Measurements from ENCODE around the gene VPS26A.
"Not testable (repeated sequence)": the region's sequence is repeated elsewhere in the genome, so short reads cannot be mapped to it uniquely, and the experiment has no call there.

Gene VPS26A

GRCh38 chr10:69103784-69104183, 20.2 kb upstream of the VPS26A start:
- no peak for DNase-seq (ENCODE audit: low spot score)

DNA sequence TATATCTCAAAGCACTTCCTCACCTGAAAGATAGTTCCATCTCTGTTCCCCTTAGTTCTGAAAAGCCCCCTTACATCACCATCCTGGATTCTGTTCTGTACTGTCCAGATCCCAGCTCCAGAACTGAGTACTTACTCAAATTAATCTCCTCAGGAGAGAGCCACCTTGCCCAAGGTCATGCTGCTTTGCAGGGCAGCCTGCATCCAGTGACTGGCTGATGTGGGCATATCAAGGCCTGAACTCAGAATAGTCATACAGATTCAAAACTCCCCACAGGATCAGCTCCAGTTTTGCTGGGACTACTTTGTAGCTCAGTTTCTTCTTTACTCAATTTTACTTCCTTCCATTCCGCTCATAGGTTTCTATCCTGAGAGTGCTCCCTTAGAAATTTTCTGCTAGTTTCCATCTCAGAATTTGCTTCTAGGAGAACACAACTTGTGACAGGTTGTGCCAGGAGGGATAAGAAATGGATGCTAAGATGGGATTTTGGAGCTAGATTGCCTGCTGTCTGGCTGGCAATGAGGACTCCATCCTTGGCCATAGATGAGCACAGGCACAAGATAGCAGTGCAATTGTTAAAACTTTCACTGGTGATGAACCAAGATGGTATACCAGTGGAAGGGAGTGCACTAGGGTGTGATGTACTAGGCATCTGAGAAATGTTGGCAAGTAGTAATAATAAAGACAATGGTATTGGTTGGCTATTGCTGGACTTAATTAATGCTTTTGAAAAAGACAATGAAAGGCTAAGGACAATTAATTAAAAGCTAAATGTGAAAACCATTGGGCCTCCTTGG, 18.8 kb upstream of the VPS26A start:
- no peak for DNase-seq (ENCODE audit: low spot score)

DNA sequence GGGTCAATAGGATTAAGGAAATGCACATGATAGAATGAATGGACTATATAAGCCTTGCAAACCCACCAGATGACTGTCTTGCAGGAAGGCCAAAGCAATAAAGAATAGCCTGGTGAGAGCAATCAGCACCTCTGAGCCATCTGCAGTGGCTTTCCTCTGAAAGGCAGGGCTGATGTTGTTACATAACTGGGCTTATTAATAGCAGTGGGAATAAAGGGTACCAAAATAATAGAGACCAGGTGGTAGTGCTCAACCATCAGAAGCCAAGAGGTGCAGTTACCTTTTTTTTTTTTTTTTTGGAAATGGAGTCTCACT, 16.8 kb upstream of the VPS26A start:
- no peak for DNase-seq (ENCODE audit: low spot score)

DNA sequence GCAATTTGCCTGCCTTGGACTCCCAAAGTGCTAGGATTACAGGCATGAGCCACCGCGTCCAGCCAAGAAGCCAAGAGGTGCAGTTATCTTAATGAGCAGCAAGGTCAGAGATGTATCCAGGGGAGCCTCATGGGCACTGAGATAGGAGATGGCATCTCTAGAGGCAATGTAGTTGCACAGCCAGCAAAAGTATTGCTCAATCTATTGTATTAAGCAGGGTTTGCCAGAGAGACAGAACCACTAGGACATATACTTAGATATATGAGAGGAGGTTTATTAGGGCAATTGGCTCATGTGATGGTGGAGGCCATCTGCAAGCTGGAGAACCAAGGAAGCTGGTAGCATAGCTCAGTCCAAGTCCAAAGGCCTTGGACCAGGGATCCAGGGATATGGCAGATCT, 16.3 kb upstream of the VPS26A start:
- no peak for DNase-seq (ENCODE audit: low spot score)

GRCh38 chr10:69119896-69120295, 4.1 kb upstream of the VPS26A start:
- no peak for DNase-seq (ENCODE audit: low spot score)

DNA sequence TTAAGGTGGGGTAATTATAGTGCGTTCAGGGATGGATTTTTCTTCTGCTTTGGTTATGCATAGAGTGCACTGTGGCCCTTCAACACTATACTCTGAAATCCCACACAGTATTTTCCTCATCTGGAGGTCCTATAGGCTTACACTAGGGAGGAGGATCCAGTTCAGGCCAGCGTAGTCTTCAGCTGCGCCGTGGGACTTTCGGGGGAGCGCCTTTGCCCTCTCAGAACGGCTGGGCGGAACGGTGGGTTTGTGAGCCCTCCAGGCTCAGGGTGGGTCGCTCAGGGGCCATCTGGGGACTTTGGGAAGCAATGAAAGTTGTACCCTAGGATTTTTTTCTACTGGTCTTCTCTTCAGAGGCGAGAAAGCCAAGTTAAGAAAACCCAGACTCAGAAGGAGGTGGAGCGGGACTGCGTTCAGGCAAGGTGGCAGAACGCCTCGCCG, 652 bp upstream of the VPS26A start:
- DNase-seq (ENCODE audit: low spot score), result no peak

GRCh38 chr10:69124563-69125268, 738 bp downstream of the VPS26A start:
- peak; percentile 71 for DNase-seq (ENCODE audit: low spot score)

GRCh38 chr10:69125554-69125953, 1.6 kb downstream of the VPS26A start:
- DNase-seq (ENCODE audit: low spot score), result no peak

DNA sequence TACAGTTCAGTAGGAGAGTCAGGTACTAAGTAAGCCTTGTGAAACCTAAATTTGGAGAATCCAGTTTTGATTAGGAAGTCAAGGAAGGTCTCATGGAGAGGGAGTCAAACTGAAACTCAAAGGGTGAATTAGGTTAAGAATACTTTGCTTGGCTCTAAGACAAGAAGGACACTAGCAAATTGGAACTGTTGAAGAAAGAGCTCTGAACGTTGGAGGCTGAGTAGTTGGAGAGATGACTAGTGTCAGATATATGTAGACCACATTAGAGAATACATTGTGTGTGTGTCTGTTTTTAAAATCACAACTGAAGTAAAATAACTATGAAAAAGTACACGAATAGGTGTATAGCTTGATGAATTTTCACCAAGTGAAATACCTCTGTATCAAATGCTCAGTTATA, 6.3 kb downstream of the VPS26A start:
- no peak for DNase-seq (ENCODE audit: low spot score)

GRCh38 chr10:69139961-69140360, 16.0 kb downstream of the VPS26A start:
- no peak for DNase-seq (ENCODE audit: low spot score)

DNA sequence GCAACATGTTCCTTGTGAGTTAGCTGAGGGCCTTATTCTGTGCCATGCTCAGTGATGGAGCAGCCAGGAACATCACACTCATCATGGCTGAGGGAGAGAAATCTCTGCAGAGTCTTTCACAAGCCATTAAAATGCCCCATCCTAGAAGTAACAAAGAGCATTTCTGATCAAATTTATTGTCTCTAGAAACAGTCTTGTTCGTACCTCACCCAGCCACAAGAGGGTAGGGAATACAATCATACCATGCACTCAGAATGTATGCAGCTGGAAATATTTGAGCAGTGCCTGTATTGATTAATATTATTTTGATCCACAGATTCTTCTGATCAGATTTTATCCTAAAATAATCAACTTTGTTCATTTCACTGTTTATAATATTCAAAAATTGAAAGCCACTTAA, 17.3 kb downstream of the VPS26A start:
- no peak for DNase-seq (ENCODE audit: low spot score)

DNA sequence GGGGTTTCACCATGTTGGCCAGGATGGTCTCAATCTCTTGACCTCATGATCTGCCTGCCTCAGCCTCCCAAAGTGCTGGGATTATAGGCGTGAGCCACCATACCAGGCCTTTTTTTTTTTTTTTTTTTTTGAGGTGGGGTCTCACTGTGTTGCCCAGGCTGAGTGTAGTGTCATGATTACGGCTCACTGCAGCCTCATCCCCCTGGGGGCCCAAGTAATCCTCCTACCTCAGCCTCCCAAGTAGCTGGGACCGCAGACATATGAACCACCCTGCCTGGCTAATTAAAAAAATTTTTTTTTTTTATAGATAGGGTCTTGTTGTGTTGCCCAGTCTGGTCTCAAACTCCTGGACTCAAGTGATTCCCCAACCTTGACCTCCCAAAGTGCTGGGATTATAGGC, 18.1 kb downstream of the VPS26A start:
- DNase-seq (ENCODE audit: low spot score), result not testable (repeated sequence)

DNA sequence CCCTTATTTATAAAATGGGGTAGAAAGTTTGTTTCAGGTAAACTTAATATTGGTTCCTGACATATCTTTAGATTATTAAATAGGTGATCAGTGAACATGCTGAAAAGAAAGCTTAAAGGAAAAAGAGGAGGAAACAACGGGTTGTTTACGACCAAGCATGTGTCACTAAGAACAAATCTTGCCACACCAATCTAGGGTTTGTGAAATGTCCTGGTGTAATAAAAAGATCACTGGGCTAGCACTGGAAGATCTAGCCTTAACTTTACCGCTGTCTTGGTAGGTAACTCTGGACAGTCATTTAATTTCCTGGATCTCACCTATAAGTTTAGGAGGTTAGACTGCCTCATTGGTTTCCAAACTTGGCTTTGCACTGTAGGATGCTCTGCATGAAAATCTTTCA, 19.0 kb downstream of the VPS26A start:
- no peak for DNase-seq (ENCODE audit: low spot score)

DNA sequence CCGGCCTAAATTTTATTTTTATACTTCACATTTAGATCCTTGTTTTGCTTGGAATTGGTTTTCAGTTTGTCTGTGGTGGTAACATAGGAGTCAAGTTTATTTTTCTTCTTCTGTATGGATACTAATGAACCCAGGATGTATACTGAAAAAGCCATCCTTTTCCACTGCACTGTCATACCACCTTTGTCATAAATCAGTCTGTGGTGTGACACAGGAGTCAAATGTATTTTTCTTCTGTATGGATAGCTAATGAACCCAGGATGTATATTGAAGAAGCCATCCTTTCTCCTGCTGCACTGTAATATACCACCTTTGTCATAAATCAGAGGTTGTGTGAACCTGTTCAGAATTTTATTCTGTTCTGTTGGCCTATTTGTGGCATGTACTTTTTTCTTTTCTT, 21.4 kb downstream of the VPS26A start:
- no peak for DNase-seq (ENCODE audit: low spot score)

- no peak for DNase-seq (ENCODE audit: low spot score)
These were observed 21.9 kb downstream of the VPS26A start for GRCh38 chr10:69145864-69146263.

- no peak for DNase-seq (ENCODE audit: low spot score)
These were observed 22.8 kb downstream of the VPS26A start for GRCh38 chr10:69146759-69147158.

DNA sequence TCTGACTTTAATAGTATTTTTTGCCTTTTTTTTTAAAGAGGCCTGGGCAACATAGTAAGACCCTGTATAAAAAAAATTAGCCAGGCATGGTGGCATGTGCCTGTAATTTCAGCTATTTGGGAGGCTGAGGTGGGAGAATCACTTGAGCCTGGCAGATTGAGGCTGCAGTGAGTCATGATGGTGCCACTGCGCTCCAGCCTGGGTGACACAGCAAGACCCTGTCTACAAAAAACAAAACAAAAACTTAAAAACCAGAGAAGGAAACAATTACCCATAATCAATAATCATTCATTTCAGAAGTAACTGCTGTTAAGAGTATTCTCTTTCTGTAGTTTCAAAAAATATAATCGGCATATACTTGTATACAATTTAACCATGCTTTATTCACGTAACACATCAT, 28.0 kb downstream of the VPS26A start:
- no peak for DNase-seq (ENCODE audit: low spot score)

GRCh38 chr10:69153227-69153626, 29.2 kb downstream of the VPS26A start:
- DNase-seq (ENCODE audit: low spot score), result no peak

DNA sequence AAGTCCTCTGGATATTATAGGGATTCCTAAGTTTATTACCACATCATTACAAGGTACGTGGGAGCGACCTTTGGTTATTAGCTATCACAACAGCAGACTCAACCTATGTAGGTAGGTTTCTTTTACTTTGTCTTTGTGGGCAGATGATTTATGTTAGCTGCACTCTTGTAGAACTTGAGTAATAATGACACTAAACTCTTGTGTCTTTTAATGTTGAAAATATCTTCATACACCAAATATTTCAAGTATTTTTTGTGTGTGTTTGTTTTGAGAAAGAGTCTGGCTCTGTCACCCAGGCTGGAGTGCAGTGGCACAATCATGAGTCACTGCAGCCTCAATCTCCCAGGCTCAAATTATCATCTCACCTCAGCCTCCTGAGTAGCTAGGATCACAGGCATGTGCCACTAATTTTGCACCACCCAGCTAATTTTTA, 36.8 kb downstream of the VPS26A start:
- no peak for DNase-seq (ENCODE audit: low spot score)

GRCh38 chr10:69168493-69168892, 44.5 kb downstream of the VPS26A start:
- DNase-seq (ENCODE audit: low spot score), result no peak

DNA sequence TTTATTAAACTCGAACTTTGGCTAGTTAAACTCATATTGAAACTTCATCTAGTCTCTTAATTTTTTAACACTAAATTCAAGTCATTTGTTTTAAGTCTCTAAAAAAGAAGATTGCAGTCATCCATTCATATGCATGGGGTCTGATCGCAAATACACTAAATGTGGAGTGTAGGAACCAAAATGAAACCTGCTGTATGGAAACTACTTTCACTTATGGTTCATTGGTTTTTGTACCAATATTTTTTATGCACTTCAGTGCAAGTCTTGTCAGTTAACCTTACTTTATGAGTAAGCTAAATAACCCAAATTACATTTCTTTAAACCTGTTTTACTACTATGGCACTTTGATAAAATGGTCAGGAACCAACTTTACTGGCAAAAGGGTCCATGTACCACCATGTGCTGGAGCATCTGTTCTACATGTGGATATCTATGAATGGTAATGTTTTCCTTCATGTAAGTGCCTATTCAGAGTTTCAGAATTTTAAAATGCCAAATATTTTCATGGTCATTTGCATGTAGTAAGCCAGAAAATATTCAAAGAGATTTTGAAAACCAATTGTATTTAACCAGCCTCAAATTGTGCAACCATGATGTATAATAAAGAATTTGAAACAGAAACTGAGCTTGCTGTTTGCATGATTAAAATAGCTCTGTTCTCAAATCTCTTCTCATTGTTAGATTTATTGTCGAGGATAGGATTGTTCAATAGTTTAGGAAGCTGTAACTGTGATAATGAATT, 48.4 kb downstream of the VPS26A start:
- no peak for DNase-seq (ENCODE audit: low spot score)

DNA sequence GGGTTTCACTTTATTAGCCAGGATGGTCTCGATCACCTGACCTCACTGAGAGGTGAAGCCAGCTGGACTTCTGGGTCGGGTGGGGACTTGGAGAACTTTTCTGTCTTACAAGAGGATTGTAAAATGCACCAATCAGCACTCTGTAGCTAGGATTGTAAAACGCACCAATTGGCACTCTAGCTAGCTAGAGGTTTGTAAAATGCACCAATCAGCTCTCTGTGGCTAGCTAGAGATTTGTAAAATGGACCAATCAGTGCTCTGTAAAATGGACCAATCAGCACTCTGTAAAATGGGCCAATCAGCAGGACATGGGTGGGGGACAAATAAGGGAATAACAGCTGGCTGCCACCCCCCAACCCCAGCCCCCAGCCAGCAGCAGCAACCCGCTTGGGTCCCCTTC, 51.3 kb downstream of the VPS26A start:
- not testable (repeated sequence) for DNase-seq (ENCODE audit: low spot score)

DNA sequence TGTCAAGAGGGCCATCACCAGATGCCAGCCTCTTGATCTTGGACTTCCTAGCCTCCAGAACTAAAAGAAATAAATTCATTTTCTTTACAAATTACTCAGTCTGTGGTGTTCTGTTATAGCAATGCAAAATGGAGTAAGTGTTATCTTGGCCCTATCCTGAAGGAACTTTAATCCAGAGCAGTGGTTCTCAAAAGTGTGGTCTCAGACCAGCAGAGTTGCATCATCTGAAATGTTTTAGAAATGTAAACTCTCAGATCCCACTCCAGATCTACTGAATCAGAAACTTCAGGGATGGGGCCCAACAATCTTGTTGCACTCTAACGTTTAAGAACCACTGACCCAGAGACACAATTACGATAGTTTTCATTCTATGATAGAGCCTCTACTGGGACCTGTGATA, 52.8 kb downstream of the VPS26A start:
- DNase-seq (ENCODE audit: low spot score), result no peak
